DOHH2 (cell line): ENCODE results near the gene LRIT1.

ENCODE experiments used
- H3F3A ChIP-seq: fragments of 200-600 bp; sonication (generic), shearing (Covaris generic); 2 replicates; pipeline ENCODE4 v1.6.0; 2016; ENCODE audit warnings: antibody characterized with exemption, mild to moderate bottlenecking; ENCODE audit not compliant: control insufficient read depth, insufficient read depth
- H3K27ac ChIP-seq: fragments of 200-600 bp; sonication (generic); 2 replicates; pipeline ENCODE4 v1.5.1; 2014; ENCODE audit warnings: low read depth, mild to moderate bottlenecking, low read length, moderate library complexity
- H3K27me3 ChIP-seq: fragments of 200-600 bp; sonication (generic); 2 replicates; pipeline ENCODE4 v1.6.1; 2014; ENCODE audit warnings: mild to moderate bottlenecking, low read length, mixed read lengths; ENCODE audit not compliant: control insufficient read depth
- H3K36me3 ChIP-seq: fragments of 200-600 bp; sonication (generic); 2 replicates; pipeline ENCODE4 v1.6.1; 2014; ENCODE audit warnings: mild to moderate bottlenecking, low read length, moderate library complexity, mixed read lengths; ENCODE audit not compliant: control insufficient read depth
- H3K4me1 ChIP-seq: fragments of 200-600 bp; sonication (generic); 2 replicates; pipeline ENCODE4 v1.6.1; 2014; ENCODE audit warnings: mild to moderate bottlenecking, low read length, mixed read lengths; ENCODE audit not compliant: control insufficient read depth
- H3K4me2 ChIP-seq: fragments of 200-600 bp; sonication (generic); 2 replicates; pipeline ENCODE4 v1.6.0; 2014; ENCODE audit warnings: mild to moderate bottlenecking, low read length, moderate library complexity
- H3K4me3 ChIP-seq: fragments of 200-600 bp; sonication (generic); 2 replicates; pipeline ENCODE4 v1.5.1; 2014; ENCODE audit warnings: mild to moderate bottlenecking, low read length, mixed read lengths
- H3K79me2 ChIP-seq: fragments of 200-600 bp; sonication (generic); 2 replicates; pipeline ENCODE4 v1.6.1; 2014; ENCODE audit warnings: mild to moderate bottlenecking, low read length, mixed read lengths; ENCODE audit not compliant: control insufficient read depth
- H3K9me2 ChIP-seq: fragments of 200-600 bp; sonication (generic); replicated peaks from 2 replicates; pipeline ENCODE4 v1.6.1; 2014; ENCODE audit warnings: mild to moderate bottlenecking, low read length, mixed read lengths; ENCODE audit not compliant: control insufficient read depth
- H3K9me3 ChIP-seq: fragments of 200-600 bp; sonication (generic); 2 replicates; pipeline ENCODE4 v1.6.1; 2014; ENCODE audit warnings: antibody characterized with exemption, low read length, mixed read lengths; ENCODE audit not compliant: control insufficient read depth, insufficient read depth
- H4K20me1 ChIP-seq: fragments of 200-600 bp; sonication (generic); 2 replicates; pipeline ENCODE4 v1.6.0; 2014; ENCODE audit warnings: low read depth, mild to moderate bottlenecking, antibody characterized with exemption, low read length, moderate library complexity; ENCODE audit not compliant: control insufficient read depth, insufficient read depth
- CTCF ChIP-seq: fragments of 200-600 bp; sonication (generic); IDR thresholded peaks from one replicate; pipeline ENCODE4 v1.5.1; 2014; ENCODE audit warnings: antibody characterized with exemption, mild to moderate bottlenecking, low read depth, low read length; ENCODE audit not compliant: poor library complexity, severe bottlenecking
- EZH2phosphoT487 ChIP-seq: fragments of 200-600 bp; sonication (generic); IDR thresholded peaks from 2 replicates; pipeline ENCODE4 v1.6.1; 2017; ENCODE audit warnings: borderline replicate concordance, mild to moderate bottlenecking, antibody characterized with exemption, low read length, moderate library complexity, mixed read lengths

The LRIT1 gene

GRCh38 chr10:84212014-84212413 is 29.3 kb downstream of the LRIT1 start:
- no peaks in the 10 kb centered on the region for H3K36me3 ChIP-seq
- H3K4me2 ChIP-seq = no peak overlapping the region
- no peak overlapping the region for H3K27ac ChIP-seq
- no peaks in the 10 kb centered on the region for H3K9me3 ChIP-seq
- H3K9me2 ChIP-seq = no peaks in the 10 kb centered on the region
- no peaks in the 10 kb centered on the region for H3K79me2 ChIP-seq
- H3K4me3 ChIP-seq = no peak overlapping the region
- H4K20me1 ChIP-seq = no peaks in the 10 kb centered on the region
- H3F3A ChIP-seq = no peaks in the 10 kb centered on the region
- no peaks in the 10 kb centered on the region for H3K4me1 ChIP-seq
- peaks cover 11% of the 10 kb centered on the region; the same call in 1 of the 2 replicates for H3K27me3 ChIP-seq
- TF ChIP-seq EZH2phosphoT487 (no peak), CTCF (no peak)

- TF ChIP-seq EZH2phosphoT487 (no peak), CTCF (no peak)
- no peaks in the 10 kb centered on the region for H3K4me1 ChIP-seq
- no peak overlapping the region for H3K4me2 ChIP-seq
- H3K27ac ChIP-seq = no peak overlapping the region
- H3K36me3 ChIP-seq = no peaks in the 10 kb centered on the region
- no peaks in the 10 kb centered on the region for H3K79me2 ChIP-seq
- H3F3A ChIP-seq = no peaks in the 10 kb centered on the region
- H3K4me3 ChIP-seq = no peak overlapping the region
- H3K9me2 ChIP-seq = no peaks in the 10 kb centered on the region
- no peaks in the 10 kb centered on the region for H4K20me1 ChIP-seq
- no peaks in the 10 kb centered on the region for H3K9me3 ChIP-seq
- peaks cover 11% of the 10 kb centered on the region; the same call in 1 of the 2 replicates for H3K27me3 ChIP-seq
Observed at GRCh38 chr10:84211566-84211965, 29.8 kb downstream of the LRIT1 start.

DNA sequence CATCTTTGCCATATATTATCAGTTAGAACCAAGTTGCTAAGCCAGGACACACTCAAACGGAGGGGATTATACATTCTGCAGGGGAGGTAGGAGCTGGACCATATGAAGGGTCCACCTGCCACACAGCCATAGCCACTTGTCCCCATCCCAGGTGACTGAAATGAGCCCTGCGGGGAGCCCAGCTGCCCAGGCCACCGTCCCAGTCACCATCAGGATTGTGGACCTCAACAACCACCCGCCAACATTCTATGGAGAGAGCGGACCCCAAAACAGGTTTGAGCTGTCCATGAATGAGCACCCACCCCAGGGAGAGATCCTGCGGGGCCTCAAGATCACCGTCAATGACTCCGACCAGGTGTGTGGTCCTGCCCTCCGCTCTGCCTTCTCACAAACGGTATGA is 33.3 kb downstream of the LRIT1 start:
- no peaks in the 10 kb centered on the region for H3K36me3 ChIP-seq
- TF ChIP-seq CTCF (no peak), EZH2phosphoT487 (no peak)
- H3K4me1 ChIP-seq = 0 out of 2 replicates have a peak, but pooled peaks cover 2% of the 10 kb centered on the region
- H3K27ac ChIP-seq = no peak overlapping the region
- H3K27me3 ChIP-seq = peaks cover 11% of the 10 kb centered on the region; the same call in 1 of the 2 replicates
- H3K9me3 ChIP-seq = no peaks in the 10 kb centered on the region
- no peaks in the 10 kb centered on the region for H4K20me1 ChIP-seq
- no peaks in the 10 kb centered on the region for H3K79me2 ChIP-seq
- H3F3A ChIP-seq = no peaks in the 10 kb centered on the region
- H3K9me2 ChIP-seq = no peaks in the 10 kb centered on the region
- no peak overlapping the region for H3K4me3 ChIP-seq
- no peak overlapping the region for H3K4me2 ChIP-seq
